ENCODE data around the gene PGA3. TPM values are rescaled to one million over a fixed set of nuclear protein-coding genes. Genes with fewer than 3 reads are reported as not detected.

PGA3 gene
- 0.65 and 2.9 TPM in 2 replicates for total RNA-seq

DNA sequence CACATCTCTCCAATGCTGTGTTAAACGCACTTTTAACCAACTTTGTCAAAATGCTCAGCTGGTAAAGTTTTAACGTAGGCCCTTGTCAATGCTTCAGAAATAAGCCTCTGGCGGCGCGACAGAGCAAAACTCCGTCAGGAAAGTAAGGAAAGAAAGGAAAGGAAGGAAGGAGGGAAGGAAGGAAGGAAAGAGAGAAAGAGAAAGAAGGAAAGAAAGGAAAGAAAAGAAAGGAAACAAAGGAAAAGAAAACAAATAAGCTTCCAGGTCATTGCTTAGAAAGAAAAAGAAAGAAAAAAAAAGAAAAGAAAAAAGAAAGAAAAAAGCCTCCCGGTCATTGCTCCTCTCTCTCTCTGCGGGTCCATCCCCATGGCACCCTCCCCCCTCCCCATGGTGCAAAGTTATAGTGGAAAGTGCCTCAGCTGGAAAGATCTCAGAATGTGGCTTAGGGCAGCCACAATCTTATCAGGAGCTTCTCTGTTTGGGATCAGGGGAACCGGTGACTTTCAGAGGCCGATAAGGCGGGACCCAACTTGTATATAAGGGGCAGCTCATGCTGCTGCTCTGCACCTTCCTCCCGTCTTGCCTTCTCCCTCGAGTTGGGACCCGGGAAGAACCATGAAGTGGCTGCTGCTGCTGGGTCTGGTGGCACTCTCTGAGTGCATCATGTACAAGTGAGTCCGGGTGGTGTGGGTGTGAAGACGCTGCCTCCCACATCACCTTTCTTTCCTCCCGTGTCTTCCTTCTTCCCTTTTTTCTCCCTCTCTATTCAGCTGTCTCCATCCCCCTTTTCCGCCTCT lies at the start of gene PGA3:
Gene PGA3, plus strand, starts transcription at position 566 of the 797 bp plus-strand sequence. Its CDS starts 50 bp downstream, at position 616.

DNA sequence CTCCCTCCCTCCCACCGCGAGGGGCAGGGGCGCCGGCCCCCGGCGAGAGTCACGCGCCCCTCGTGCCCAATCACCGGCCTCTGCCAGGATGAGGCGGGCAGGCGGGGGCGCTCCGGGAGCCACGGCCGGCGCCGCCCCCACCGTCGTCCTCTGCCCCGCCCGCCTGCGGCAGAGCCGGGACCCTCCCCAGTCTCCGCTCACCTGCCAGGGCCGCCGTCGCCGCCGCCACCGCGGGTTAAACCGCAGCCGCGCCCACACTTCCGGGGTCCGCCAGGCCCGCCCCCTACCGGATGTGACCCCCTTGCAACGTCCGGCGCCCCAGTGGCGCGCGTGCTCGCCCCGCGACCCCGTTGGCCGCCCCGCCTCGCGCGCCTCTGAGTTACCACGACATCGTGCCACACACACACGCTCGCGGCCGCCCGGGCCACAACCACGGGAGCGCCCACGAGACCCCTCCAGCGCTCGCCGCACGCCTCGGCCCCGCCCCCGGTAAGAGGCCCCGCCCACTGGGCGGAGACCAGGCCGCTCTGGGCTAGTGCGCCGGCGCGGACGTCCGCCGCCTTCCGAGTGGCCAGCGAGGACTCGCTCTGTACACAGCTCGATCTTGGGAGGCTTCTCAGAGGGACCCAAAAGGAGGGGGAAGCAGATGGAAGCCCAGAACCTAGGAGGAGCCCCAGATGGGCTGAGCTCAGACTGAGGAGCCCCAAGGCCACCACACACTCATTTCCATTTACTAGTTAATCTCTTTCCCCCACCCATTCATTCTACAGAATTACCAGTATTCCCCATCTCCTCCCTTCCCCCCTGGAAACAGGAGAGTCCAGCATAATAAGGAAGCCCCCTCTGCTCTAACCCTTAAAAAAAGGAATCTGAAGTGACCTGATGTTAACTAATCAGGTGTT lies 41.9 kb upstream of the PGA3 start, which contains the start of gene VPS37C:
Gene VPS37C, minus strand, starts transcription at position 237 of the 902 bp plus-strand sequence. CDS start 22,597 bp downstream, outside the sequence.

DNA sequence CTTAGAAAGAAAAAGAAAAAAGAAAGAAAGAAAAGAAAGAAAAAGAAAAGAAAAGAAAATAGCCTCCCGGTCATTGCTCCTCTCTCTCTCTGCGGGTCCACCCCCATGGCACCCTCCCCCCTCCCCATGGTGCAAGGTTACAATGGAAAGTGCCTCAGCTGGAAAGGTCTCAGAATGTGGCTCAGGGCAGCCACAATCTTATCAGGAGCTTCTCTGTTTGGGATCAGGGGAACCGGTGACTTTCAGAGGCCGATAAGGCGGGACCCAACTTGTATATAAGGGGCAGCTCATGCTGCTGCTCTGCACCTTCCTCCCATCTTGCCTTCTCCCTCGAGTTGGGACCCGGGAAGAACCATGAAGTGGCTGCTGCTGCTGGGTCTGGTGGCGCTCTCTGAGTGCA lies 18.7 kb downstream of the PGA3 start, which contains the start of gene PGA4:
Gene PGA4, plus strand, starts transcription at position 301 of the 400 bp plus-strand sequence. Its CDS starts 54 bp downstream, at position 355.

DNA sequence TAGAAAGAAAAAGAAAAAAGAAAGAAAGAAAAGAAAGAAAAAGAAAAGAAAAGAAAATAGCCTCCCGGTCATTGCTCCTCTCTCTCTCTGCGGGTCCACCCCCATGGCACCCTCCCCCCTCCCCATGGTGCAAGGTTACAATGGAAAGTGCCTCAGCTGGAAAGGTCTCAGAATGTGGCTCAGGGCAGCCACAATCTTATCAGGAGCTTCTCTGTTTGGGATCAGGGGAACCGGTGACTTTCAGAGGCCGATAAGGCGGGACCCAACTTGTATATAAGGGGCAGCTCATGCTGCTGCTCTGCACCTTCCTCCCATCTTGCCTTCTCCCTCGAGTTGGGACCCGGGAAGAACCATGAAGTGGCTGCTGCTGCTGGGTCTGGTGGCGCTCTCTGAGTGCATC lies 37.6 kb downstream of the PGA3 start, which contains the start of gene PGA5:
Gene PGA5, plus strand, starts transcription at position 301 of the 400 bp plus-strand sequence. Its CDS starts 52 bp downstream, at position 353.

Other genes starting within 250 kb of the PGA3 start
- not detected in 2 replicates for gene CD6, start 231.8 kb upstream of the PGA3 start, total RNA-seq
- not detected in 2 replicates for gene CD5, start 101.0 kb upstream of the PGA3 start, total RNA-seq
- 21.0 and 22.2 TPM in 2 replicates for gene VPS37C, start 42.1 kb upstream of the PGA3 start, total RNA-seq
- gene PGA4, start 18.8 kb downstream of the PGA3 start, total RNA-seq, result 0.16 and 0.61 TPM in 2 replicates
- 0.16 and 0.61 TPM in 2 replicates for gene PGA5, start 37.7 kb downstream of the PGA3 start, total RNA-seq
- 2.8 and 3.4 TPM in 2 replicates for gene VWCE, start 91.8 kb downstream of the PGA3 start, total RNA-seq
- 266 and 285 TPM in 2 replicates for gene DDB1, start 129.6 kb downstream of the PGA3 start, total RNA-seq
- gene TKFC, start 129.7 kb downstream of the PGA3 start, total RNA-seq, result 29.0 and 31.5 TPM in 2 replicates
- 51.1 and 55.0 TPM in 2 replicates for gene CYB561A3, start 158.4 kb downstream of the PGA3 start, total RNA-seq
- 29.3 and 33.8 TPM in 2 replicates for gene TMEM138, start 158.9 kb downstream of the PGA3 start, total RNA-seq
- gene TMEM216, start 189.1 kb downstream of the PGA3 start, total RNA-seq, result 8.8 and 10.3 TPM in 2 replicates
- gene CPSF7, start 226.5 kb downstream of the PGA3 start, total RNA-seq, result 33.9 and 38.1 TPM in 2 replicates
- 39.0 and 63.3 TPM in 2 replicates for gene SDHAF2, start 226.6 kb downstream of the PGA3 start, total RNA-seq

Data from hair follicle dermal papilla cell (primary cell).